HEK293T (cell line): ENCODE measurements around the gene EOLA2.
"Not testable (repeated sequence)": the region's sequence is repeated elsewhere in the genome, so short reads cannot be mapped to it uniquely, and the experiment has no call there.

Experiments used
- CTCF ChIA-PET: fragments of 350-600 bp; formaldehyde crosslinking; extraction: SDS; loops from one replicate; lab custom pipeline; 2021; ENCODE audit warnings: antibody characterized with exemption, inconsistent platforms; lab: Yijun Ruan, JAX
- POLR2A ChIA-PET: fragments of 350-600 bp; formaldehyde crosslinking; extraction: SDS; loops from one replicate; lab custom pipeline; 2020; ENCODE audit warnings: antibody characterized with exemption, inconsistent platforms; lab: Yijun Ruan, JAX
- DNase-seq: peaks from one replicate; pipeline ENCODE4 v3.0.0; 2012; ENCODE audit warnings: mixed read lengths; ENCODE audit errors: extremely low spot score
- ARNT ChIP-seq: fragments of 450-650 bp; IDR thresholded peaks from 2 replicates; pipeline ENCODE4 v1.6.1; 2017; ENCODE audit warnings: mild to moderate bottlenecking
- BHLHE40 ChIP-seq: fragments of 450-650 bp; IDR thresholded peaks from 2 replicates; pipeline ENCODE4 v1.6.1; 2016; ENCODE audit warnings: mild to moderate bottlenecking, moderate library complexity, borderline replicate concordance
- CTBP1 ChIP-seq: fragments of 450-650 bp; IDR thresholded peaks from 2 replicates; pipeline ENCODE4 v1.6.1; 2016; ENCODE audit warnings: borderline replicate concordance
- ELF4 ChIP-seq: fragments of 450-650 bp; IDR thresholded peaks from 2 replicates; pipeline ENCODE4 v1.6.1; 2017; ENCODE audit warnings: antibody characterized with exemption
- FOXA1 ChIP-seq: fragments of 450-650 bp; IDR thresholded peaks from 2 replicates; pipeline ENCODE4 v1.6.1; 2016; ENCODE audit warnings: mild to moderate bottlenecking
- FOXK2 ChIP-seq: fragments of 450-650 bp; IDR thresholded peaks from 2 replicates; pipeline ENCODE4 v1.6.1; 2016; ENCODE audit warnings: mild to moderate bottlenecking
- FOXM1 ChIP-seq: fragments of 450-650 bp; IDR thresholded peaks from 2 replicates; pipeline ENCODE4 v1.6.1; 2017; ENCODE audit warnings: mild to moderate bottlenecking, borderline replicate concordance
- HDGF ChIP-seq: fragments of 450-650 bp; IDR thresholded peaks from 2 replicates; pipeline ENCODE4 v1.6.1; 2017; ENCODE audit warnings: antibody characterized with exemption, borderline replicate concordance
- L3MBTL2 ChIP-seq: fragments of 450-650 bp; conservative IDR thresholded peaks from 2 replicates; pipeline ENCODE4 v1.6.1; 2016; ENCODE audit warnings: mild to moderate bottlenecking
- LEF1 ChIP-seq: fragments of 450-650 bp; IDR thresholded peaks from 2 replicates; pipeline ENCODE4 v1.6.1; 2017; ENCODE audit warnings: mild to moderate bottlenecking, borderline replicate concordance
- NFRKB ChIP-seq: fragments of 450-650 bp; IDR thresholded peaks from 2 replicates; pipeline ENCODE4 v1.6.1; 2016; ENCODE audit warnings: mild to moderate bottlenecking, moderate library complexity
- SP1 ChIP-seq: fragments of 450-650 bp; IDR thresholded peaks from 2 replicates; pipeline ENCODE4 v1.6.1; 2017
- SUZ12 ChIP-seq: fragments of 450-650 bp; IDR thresholded peaks from 2 replicates; pipeline ENCODE4 v1.6.1; 2016; ENCODE audit warnings: mild to moderate bottlenecking
- TARDBP ChIP-seq: fragments of 450-650 bp; IDR thresholded peaks from 2 replicates; pipeline ENCODE4 v1.6.1; 2016
- ZNF384 ChIP-seq: fragments of 450-650 bp; IDR thresholded peaks from 2 replicates; pipeline ENCODE4 v1.6.1; 2016
- TF ChIP-seq, protein P1 (sequence below): fragments of 450-650 bp; IDR thresholded peaks from 2 replicates; pipeline ENCODE4 v1.6.1; 2016

EOLA2 gene

DNA sequence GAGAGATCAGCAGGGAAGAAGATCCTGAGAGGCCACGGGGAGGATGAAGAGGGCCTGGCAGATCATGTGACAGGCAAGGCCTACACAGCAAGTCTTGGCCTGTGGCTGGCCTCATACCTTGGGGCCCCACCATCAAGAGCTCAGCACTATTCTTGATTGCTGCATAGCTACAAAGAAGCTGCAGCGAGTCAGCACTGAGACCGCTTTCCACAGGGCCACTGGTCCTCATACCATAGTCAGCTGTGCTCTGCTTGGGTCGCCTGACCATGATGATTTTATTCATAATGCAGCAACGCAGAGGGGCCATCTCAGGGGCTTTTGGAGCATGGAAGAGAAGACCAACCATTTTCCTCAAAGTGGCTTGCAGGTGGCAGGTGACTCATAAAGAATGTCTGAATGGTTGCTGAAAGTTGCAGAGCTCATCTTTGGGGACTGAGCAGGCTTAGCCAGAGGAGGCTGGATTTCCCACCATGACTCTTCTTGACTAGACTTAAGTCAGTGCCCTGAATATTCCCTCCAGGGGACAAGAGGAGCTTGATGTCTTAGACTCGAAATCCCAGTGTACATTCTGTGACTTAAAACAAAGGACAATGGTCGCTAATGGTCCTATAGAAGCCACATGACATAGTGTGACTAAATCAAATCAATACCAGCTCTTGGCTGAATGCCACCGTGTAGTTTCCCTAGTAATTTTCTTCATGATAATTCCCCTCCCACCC, 10.9 kb downstream of the EOLA2 start:
- CTCF ChIA-PET, DNase-seq, POLR2A ChIA-PET: not testable (repeated sequence)

DNA sequence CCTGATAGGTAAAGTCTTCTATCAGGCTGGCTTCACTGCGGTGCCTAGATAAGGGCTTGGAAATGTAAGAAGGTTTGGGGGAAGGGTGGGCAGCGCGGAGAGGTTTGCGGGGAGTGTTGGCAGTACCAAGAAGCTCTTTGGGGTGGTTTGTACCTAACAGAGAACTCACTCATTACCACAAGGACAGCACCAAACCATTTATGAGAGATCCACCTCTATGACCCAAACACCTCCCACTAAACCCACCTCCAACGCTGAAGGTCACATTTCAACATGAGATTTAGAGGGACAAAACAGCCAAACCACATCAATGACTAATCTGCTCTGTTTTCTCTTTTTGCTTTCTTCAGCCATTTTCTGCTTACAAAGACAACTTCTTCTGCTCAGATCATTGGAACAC, 13.9 kb downstream of the EOLA2 start:
- CTCF ChIA-PET, DNase-seq, POLR2A ChIA-PET: not testable (repeated sequence)

DNA sequence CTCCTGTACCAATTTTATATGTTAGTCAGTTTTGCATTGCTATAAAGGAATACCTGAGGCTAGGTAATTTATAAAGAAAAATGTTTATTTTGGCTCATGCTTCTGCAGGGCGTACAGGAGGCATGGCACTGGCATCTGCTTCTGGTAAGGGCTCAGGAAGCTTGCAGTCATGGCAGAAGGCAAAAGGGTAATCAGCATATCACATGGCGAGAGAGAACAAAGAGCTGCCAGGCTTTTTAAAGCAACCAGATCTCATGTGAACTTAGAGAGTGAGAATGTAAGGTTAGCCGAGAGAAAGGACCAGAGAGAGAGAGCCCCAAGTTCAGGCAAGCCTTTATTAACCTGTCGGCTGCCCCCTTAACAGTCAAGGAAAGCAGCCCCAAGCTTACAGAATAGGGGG, 14.5 kb downstream of the EOLA2 start:
- POLR2A ChIA-PET, CTCF ChIA-PET, DNase-seq: not testable (repeated sequence)

GRCh38 chrX:149916745-149917392, 21.4 kb downstream of the EOLA2 start:
- CTCF ChIA-PET = interaction anchor here (0.7 kb wide), 1 partner anchor 17 kb away, joined by 6 read pairs; no protein-coding TSS in a partner anchor
- no peak for DNase-seq
- POLR2A ChIA-PET = no interaction called here
- TF ChIP-seq ELF4 (no peak), BHLHE40 (no peak), NFRKB (no peak), CTBP1 (no peak), LEF1 (no peak), HDGF (no peak), ARNT (no peak), FOXA1 (no peak), FOXK2 (no peak), SP1 (no peak), L3MBTL2 (no peak), SUZ12 (no peak), FOXM1 (no peak), ZNF384 (no peak), TARDBP (no peak)
- TF ChIP-seq, protein P1, sequence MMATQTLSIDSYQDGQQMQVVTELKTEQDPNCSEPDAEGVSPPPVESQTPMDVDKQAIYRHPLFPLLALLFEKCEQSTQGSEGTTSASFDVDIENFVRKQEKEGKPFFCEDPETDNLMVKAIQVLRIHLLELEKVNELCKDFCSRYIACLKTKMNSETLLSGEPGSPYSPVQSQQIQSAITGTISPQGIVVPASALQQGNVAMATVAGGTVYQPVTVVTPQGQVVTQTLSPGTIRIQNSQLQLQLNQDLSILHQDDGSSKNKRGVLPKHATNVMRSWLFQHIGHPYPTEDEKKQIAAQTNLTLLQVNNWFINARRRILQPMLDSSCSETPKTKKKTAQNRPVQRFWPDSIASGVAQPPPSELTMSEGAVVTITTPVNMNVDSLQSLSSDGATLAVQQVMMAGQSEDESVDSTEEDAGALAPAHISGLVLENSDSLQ = no peak

DNA sequence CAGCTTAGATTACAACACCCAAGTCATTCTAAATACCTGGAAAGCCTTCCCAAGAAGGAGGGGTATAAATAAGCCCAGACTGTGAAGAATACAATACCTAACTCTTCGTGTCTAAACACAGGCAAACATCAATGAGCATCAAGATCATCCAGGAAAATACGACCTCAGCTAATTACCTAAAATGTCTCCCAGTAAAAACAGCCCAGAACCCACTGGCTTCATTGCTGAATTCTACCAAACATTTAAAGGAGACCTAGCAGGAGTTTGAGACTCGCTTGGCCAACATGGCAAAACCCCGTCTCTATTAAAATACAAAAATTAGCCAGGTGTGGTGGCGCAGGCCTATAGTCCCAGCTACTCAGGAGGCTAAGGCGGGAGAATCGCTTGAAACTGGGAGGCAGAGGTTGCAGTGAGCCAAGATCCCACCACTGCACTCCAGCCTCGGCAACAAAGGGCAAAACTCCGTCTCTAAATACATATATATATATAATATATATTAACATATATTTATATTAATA, 28.1 kb downstream of the EOLA2 start:
- no peak for TF ChIP-seq SUZ12
- TF ChIP-seq ELF4 = no peak
- POLR2A ChIA-PET = no interaction called here
- no peak for DNase-seq
- CTCF ChIA-PET = no interaction called here

GRCh38 chrX:149909324-149910177, 28.7 kb downstream of the EOLA2 start:
- TF ChIP-seq L3MBTL2 = no peak
- no peak for TF ChIP-seq CTBP1
- no peak for TF ChIP-seq TARDBP
- DNase-seq = no peak
- CTCF ChIA-PET = no interaction called here
- POLR2A ChIA-PET = no interaction called here

DNA sequence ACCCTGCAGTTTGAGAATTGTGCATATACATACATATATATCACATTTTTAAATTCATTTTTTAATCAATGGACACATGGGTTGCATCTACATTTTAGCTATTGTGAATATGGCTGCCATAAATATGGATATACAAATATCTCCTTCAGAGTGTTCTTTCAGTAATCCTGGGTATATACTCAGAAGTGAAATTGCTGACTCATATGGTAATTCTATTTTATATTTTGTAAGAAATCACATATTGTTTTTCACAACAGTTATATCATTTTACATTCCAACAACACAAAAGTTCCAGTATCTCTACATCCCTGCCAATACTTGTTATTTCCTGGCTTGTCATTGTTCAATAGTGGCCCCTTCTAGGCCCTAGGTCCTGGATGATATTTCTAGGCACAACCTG, 29.6 kb downstream of the EOLA2 start:
- CTCF ChIA-PET = no interaction called here
- no peak for DNase-seq
- TF ChIP-seq HDGF = no peak
- no peak for TF ChIP-seq TARDBP
- no peak for TF ChIP-seq ELF4
- TF ChIP-seq L3MBTL2 = no peak
- TF ChIP-seq BHLHE40 = no peak
- TF ChIP-seq, protein P1 = no peak
- no peak for TF ChIP-seq LEF1
- TF ChIP-seq FOXK2 = no peak
- TF ChIP-seq FOXM1 = no peak
- no peak for TF ChIP-seq ARNT
- no peak for TF ChIP-seq CTBP1
- TF ChIP-seq SP1 = no peak
- no peak for TF ChIP-seq NFRKB
- TF ChIP-seq ZNF384 = no peak
- no peak for TF ChIP-seq FOXA1
- no peak for TF ChIP-seq SUZ12
- POLR2A ChIA-PET = no interaction called here
